Endothelial cell of umbilical vein (primary cell): ENCODE data around the gene CTBP1. TPM values are rescaled to one million over a fixed set of nuclear protein-coding genes. Genes with fewer than 3 reads are reported as not detected.

Experiments used
- BruUV-seq: library from RNA; stranded (reverse); fragments of 400-500 nt; replicated peaks from 2 replicates; lab custom pipeline; 2021; lab: Mats Ljungman, UMichigan
- CTCF ChIA-PET: fragments of 300-600, 350-600 bp; sonication (Branson Sonifier 250); formaldehyde crosslinking; loops from one replicate; lab custom pipeline; 2021; ENCODE audit warnings: antibody characterized with exemption, inconsistent platforms; lab: Charles Lee
- POLR2A ChIA-PET: fragments of 300-600, 350-600 bp; sonication (Branson Sonifier 250); formaldehyde crosslinking; loops from one replicate; lab custom pipeline; 2021; ENCODE audit warnings: antibody characterized with exemption, inconsistent platforms; lab: Charles Lee
- DNase-seq: peaks from one replicate; pipeline ENCODE4 v3.0.0-alpha.2; 2011; ENCODE audit warnings: low read depth, low spot score
- FAIRE-seq: peaks from 2 replicates; lab custom pipeline; 2011; peaks lifted over from hg19 to GRCh38; lab: Jason Lieb, UNC
- H2AFZ ChIP-seq: 2 replicates; pipeline ENCODE4 v1.6.0; 2012; ENCODE audit warnings: low read depth, low read length, control low read depth, inconsistent platforms
- H3K27ac ChIP-seq: 2 replicates; pipeline ENCODE4 v1.5.1; 2011; ENCODE audit warnings: low read depth, mild to moderate bottlenecking, control low read depth, low read length, moderate library complexity; ENCODE audit not compliant: insufficient read depth
- H3K27me3 ChIP-seq, 2 experiments: 2 replicates each; pipeline versions ENCODE4 v1.6.0 to v1.6.1; 2011; ENCODE audit warnings: low read length in 2 of 2, mixed read lengths in 1 of 2; ENCODE audit not compliant: control insufficient read depth in 2 of 2, insufficient read depth in 2 of 2
- H3K36me3 ChIP-seq, 2 experiments: 2 replicates in 1 of 2; 3 replicates in 1 of 2; pipeline ENCODE4 v1.5.1; 2011; ENCODE audit warnings: low read length in 2 of 2, mild to moderate bottlenecking in 1 of 2, moderate library complexity in 1 of 2; ENCODE audit not compliant: control insufficient read depth in 2 of 2, insufficient read depth in 2 of 2; ENCODE audit errors: extremely low read depth in 1 of 2
- H3K4me1 ChIP-seq: 3 replicates; pipeline ENCODE4 v1.5.1; 2011; ENCODE audit warnings: mild to moderate bottlenecking, low read length; ENCODE audit not compliant: control insufficient read depth, insufficient read depth; ENCODE audit errors: extremely low read depth
- H3K4me2 ChIP-seq: 2 replicates; pipeline ENCODE4 v1.6.1; 2011; ENCODE audit warnings: low read length, control low read depth, mixed read lengths; ENCODE audit not compliant: insufficient read depth
- H3K4me3 ChIP-seq, 3 experiments: fragments of 200-600 bp in 1 of 3; sonication (generic), shearing (Covaris generic) in 1 of 3; replicated peaks in 1 of 3; 2 replicates each; pipeline ENCODE4 v1.5.1; 2011 to 2016; ENCODE audit warnings: control low read depth in 3 of 3, low read length in 3 of 3, mild to moderate bottlenecking in 2 of 3, inconsistent platforms in 1 of 3, low read depth in 1 of 3, moderate library complexity in 1 of 3; ENCODE audit not compliant: insufficient read depth in 1 of 3
- H3K79me2 ChIP-seq: 2 replicates; pipeline ENCODE4 v1.6.0; 2012; ENCODE audit warnings: low read length, inconsistent platforms; ENCODE audit not compliant: control insufficient read depth, insufficient read depth
- H3K9ac ChIP-seq: replicated peaks from 2 replicates; pipeline ENCODE3; 2011; ENCODE audit warnings: low read length, control low read depth; ENCODE audit not compliant: insufficient read depth; ENCODE audit errors: extremely low read depth
- H3K9me1 ChIP-seq: replicated peaks from 3 replicates; pipeline ENCODE4 v1.6.0; 2011; ENCODE audit warnings: mild to moderate bottlenecking, low read length; ENCODE audit not compliant: control insufficient read depth, insufficient read depth; ENCODE audit errors: extremely low read depth
- H3K9me3 ChIP-seq: replicated peaks from 2 replicates; pipeline ENCODE4 v1.5.1; 2012; ENCODE audit warnings: low read length, inconsistent platforms; ENCODE audit not compliant: control insufficient read depth, insufficient read depth
- H4K20me1 ChIP-seq: replicated peaks from 2 replicates; pipeline ENCODE3; 2011; ENCODE audit warnings: mild to moderate bottlenecking, low read length; ENCODE audit not compliant: control insufficient read depth, insufficient read depth; ENCODE audit errors: extremely low read depth
- CTCF ChIP-seq, 2 donors: IDR thresholded peaks; 1 replicate in 1 of 2; 2 replicates in 1 of 2; pipeline ENCODE4 v1.5.1; 2011; ENCODE audit warnings: low read length in 2 of 2, mild to moderate bottlenecking in 2 of 2, moderate library complexity in 2 of 2, control low read depth in 1 of 2, inconsistent platforms in 1 of 2, low read depth in 1 of 2; ENCODE audit not compliant: insufficient read depth in 1 of 2; ENCODE audit errors: extremely low read depth in 1 of 2
- EZH2 ChIP-seq: IDR thresholded peaks from 2 replicates; pipeline ENCODE4 v1.6.1; 2012; ENCODE audit warnings: borderline replicate concordance, low read depth, mild to moderate bottlenecking, moderate library complexity, low read length, inconsistent platforms; ENCODE audit not compliant: severe bottlenecking
- FOS ChIP-seq: IDR thresholded peaks from 2 replicates; pipeline ENCODE4 v1.6.1; 2011; ENCODE audit warnings: mild to moderate bottlenecking, low read length, moderate library complexity, borderline replicate concordance; ENCODE audit not compliant: insufficient read depth
- GATA2 ChIP-seq: IDR thresholded peaks from 2 replicates; pipeline ENCODE4 v1.7.0; 2011; ENCODE audit warnings: low read depth, mild to moderate bottlenecking, moderate library complexity, mixed read lengths, low read length; ENCODE audit not compliant: insufficient read length, insufficient read depth
- MAX ChIP-seq: IDR thresholded peaks from 2 replicates; pipeline ENCODE4 v1.6.1; 2011; ENCODE audit not compliant: insufficient read depth, insufficient read length
- MYC ChIP-seq: IDR thresholded peaks from one replicate; pipeline ENCODE4 v1.6.1; 2011; ENCODE audit warnings: mild to moderate bottlenecking, low read depth, low read length
- POLR2A ChIP-seq: IDR thresholded peaks from 2 replicates; pipeline ENCODE4 v1.6.1; 2012; ENCODE audit warnings: low read depth, mild to moderate bottlenecking, control low read depth, low read length
- dilution Hi-C: fragments of 300-500 bp; cut with MboI; formaldehyde crosslinking; loops from one replicate; pipeline ENCODE4 v1.15.0; 2019; ENCODE audit warnings: low sequenced_read_pairs; ENCODE audit not compliant: extremely low pct_ligation_motif_present
- intact Hi-C: fragments of 100-400 bp; cut with micrococcal nuclease; formaldehyde crosslinking; loops from one replicate; pipeline ENCODE4 v1.10.0; 2022
- polyA plus RNA-seq, 4 experiments: library from polyadenylated mRNA; depleted of rRNA in 3 of 4; stranded (reverse) in 3 of 4; unstranded in 1 of 4; fragments of >200 nt; gene quantifications; 2 replicates each; pipeline versions ENCODE4 v1.2.1 to v1.2.3, GENCODE V29; 2011 to 2012; ENCODE audit warnings: missing spikeins in 1 of 4
- total RNA-seq: library from RNA; stranded (reverse); gene quantifications from 2 replicates; pipeline ENCODE4 v1.2.3, GENCODE V29; 2021

Gene CTBP1
- total and polyA plus RNA-seq, 2 donors (not counting 3 experiments of a cell fraction or from before 2014, with no cell fraction given): 165 to 167 TPM

- H3K9me1 ChIP-seq: no peaks in the 10 kb centered on the region
- H4K20me1 ChIP-seq: no peaks in the 10 kb centered on the region
- H3K36me3 ChIP-seq: peaks cover 8 to 27% of the 10 kb centered on the region in 2 experiments
- TF ChIP-seq FOS (no peak), POLR2A (no peak), MYC (no peak)
- no peaks in the 10 kb centered on the region for H3K79me2 ChIP-seq
- no peak overlapping the region for H3K4me3 ChIP-seq
- H3K4me2 ChIP-seq: no peak overlapping the region
- no peak overlapping the region for H3K27ac ChIP-seq
- DNase-seq (no peak), FAIRE-seq (no peak)
- H3K9me3 ChIP-seq: no peaks in the 10 kb centered on the region
- H3K9ac ChIP-seq: no peak overlapping the region
- ChIA-PET CTCF (interaction anchor here (1.3 kb wide), 1 partner anchor 57 kb away, joined by 4 read pairs; no protein-coding TSS in a partner anchor), POLR2A (no interaction called here)
- dilution Hi-C loops: no loop called here
- H3K4me1 ChIP-seq: no peaks in the 10 kb centered on the region
- no peak overlapping the region for H2AFZ ChIP-seq
- intact Hi-C loops: no loop called here
- no peaks in the 10 kb centered on the region for H3K27me3 ChIP-seq
- BruUV-seq: no TSS peak
Observed at GRCh38 chr4:1210971-1211370, 38.0 kb downstream of the CTBP1 start.

- intact Hi-C loops (no loop called here), dilution Hi-C loops (no loop called here)
- no peak overlapping the region for H3K27ac ChIP-seq
- FAIRE-seq (no peak), DNase-seq (no peak)
- H3K36me3 ChIP-seq: peaks cover 8 to 21% of the 10 kb centered on the region in 2 experiments
- no peak overlapping the region for H2AFZ ChIP-seq
- POLR2A ChIA-PET: no interaction called here
- no peaks in the 10 kb centered on the region for H3K4me1 ChIP-seq
- no peaks in the 10 kb centered on the region for H3K79me2 ChIP-seq
- BruUV-seq: no TSS peak
- no peaks in the 10 kb centered on the region for H3K9me1 ChIP-seq
- CTCF ChIA-PET: interaction anchor here (1.3 kb wide), 1 partner anchor 57 kb away, joined by 4 read pairs; no protein-coding TSS in a partner anchor
- no peaks in the 10 kb centered on the region for H3K27me3 ChIP-seq
- no peak overlapping the region for H3K4me3 ChIP-seq
- no peak overlapping the region for H3K9ac ChIP-seq
- no peaks in the 10 kb centered on the region for H4K20me1 ChIP-seq
- H3K4me2 ChIP-seq: no peak overlapping the region
- TF ChIP-seq MAX (no peak), CTCF (IDR thresholded peaks at IDR 0.05; ENCODE audit: extremely low read depth in 1 of 2, insufficient read depth in 1 of 2, low read depth in 1 of 2, low read length in 2 of 2) (no peak), FOS (no peak), GATA2 (no peak), EZH2 (no peak)
- H3K9me3 ChIP-seq: no peaks in the 10 kb centered on the region
Observed at GRCh38 chr4:1210241-1210841, 38.6 kb downstream of the CTBP1 start.
